Muscle layer of duodenum (tissue), 2 donors: ENCODE measurements around the gene TRPM2.

Source experiments
- H3K27ac ChIP-seq: one replicate; pipeline ENCODE4 v1.7.0; 2013; ENCODE audit warnings: mild to moderate bottlenecking, low read length
- H3K27me3 ChIP-seq: one replicate; pipeline ENCODE4 v1.7.0; 2013; ENCODE audit warnings: low read depth, mild to moderate bottlenecking, control low read depth, low read length
- H3K36me3 ChIP-seq, 2 donors: one replicate each; pipeline ENCODE4 v1.7.0; 2013; ENCODE audit warnings: low read length in 2 of 2, control low read depth in 1 of 2, mild to moderate bottlenecking in 1 of 2; ENCODE audit not compliant: insufficient read depth in 2 of 2, control insufficient read depth in 1 of 2
- H3K4me1 ChIP-seq, 2 donors: one replicate each; pipeline ENCODE4 v1.7.0; 2013; ENCODE audit warnings: low read length in 2 of 2, mild to moderate bottlenecking in 2 of 2, control low read depth in 1 of 2, moderate library complexity in 1 of 2; ENCODE audit not compliant: insufficient read depth in 2 of 2, control insufficient read depth in 1 of 2
- H3K4me3 ChIP-seq, 2 donors: one replicate each; pipeline ENCODE4 v1.7.0; 2013; ENCODE audit warnings: low read length in 2 of 2, low read depth in 1 of 2, mild to moderate bottlenecking in 1 of 2
- H3K9me3 ChIP-seq, 2 donors: one replicate each; pipeline ENCODE4 v1.7.0; 2013; ENCODE audit warnings: low read length in 2 of 2, control low read depth in 1 of 2, mild to moderate bottlenecking in 1 of 2; ENCODE audit not compliant: control insufficient read depth in 1 of 2
- donor health status: healthy.

Gene TRPM2

DNA sequence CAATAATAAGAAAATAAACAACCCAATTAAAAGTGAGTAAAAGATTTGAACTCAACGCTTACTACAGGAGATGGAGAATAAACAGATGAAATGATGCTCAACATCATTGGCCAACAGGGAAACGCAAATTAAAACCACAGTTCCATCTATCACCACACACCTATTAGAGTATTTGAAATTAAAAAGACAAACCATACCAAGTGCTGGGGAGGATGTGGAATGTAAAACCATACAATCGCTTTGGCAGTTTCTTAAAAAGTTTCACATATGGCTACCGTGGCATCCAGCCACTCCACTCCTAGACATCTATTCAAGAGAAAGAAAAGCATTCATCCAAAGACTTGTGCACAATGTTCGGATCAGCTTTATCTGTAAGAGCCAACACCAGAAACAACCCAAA, 100.6 kb downstream of the TRPM2 start:
- Histone ChIP-seq H3K27ac (no peak overlapping the region), H3K4me1 (peaks cover 0 to 13% of the 10 kb centered on the region in 2 donors), H3K9me3 (no peaks in the 10 kb centered on the region), H3K27me3 (no peaks in the 10 kb centered on the region), H3K36me3 (peaks cover 0 to 3% of the 10 kb centered on the region in 2 donors), H3K4me3 (no peak overlapping the region)

- Histone ChIP-seq H3K36me3 (peaks cover 0 to 7% of the 10 kb centered on the region in 2 donors), H3K4me3 (peak within 1 kb of the TSS; percentile 60 to 79), H3K4me1 (peaks cover 0 to 13% of the 10 kb centered on the region in 2 donors), H3K27me3 (no peaks in the 10 kb centered on the region), H3K9me3 (no peaks in the 10 kb centered on the region), H3K27ac (no peak within 1 kb of the TSS)
These were observed 101.5 kb downstream of the TRPM2 start, which contains the start of gene LRRC3 for GRCh38 chr21:44454747-44455523. TSS of gene LRRC3 (plus strand) at chr21:44455510. CDS start at chr21:44456645, 1,135 bp downstream.

DNA sequence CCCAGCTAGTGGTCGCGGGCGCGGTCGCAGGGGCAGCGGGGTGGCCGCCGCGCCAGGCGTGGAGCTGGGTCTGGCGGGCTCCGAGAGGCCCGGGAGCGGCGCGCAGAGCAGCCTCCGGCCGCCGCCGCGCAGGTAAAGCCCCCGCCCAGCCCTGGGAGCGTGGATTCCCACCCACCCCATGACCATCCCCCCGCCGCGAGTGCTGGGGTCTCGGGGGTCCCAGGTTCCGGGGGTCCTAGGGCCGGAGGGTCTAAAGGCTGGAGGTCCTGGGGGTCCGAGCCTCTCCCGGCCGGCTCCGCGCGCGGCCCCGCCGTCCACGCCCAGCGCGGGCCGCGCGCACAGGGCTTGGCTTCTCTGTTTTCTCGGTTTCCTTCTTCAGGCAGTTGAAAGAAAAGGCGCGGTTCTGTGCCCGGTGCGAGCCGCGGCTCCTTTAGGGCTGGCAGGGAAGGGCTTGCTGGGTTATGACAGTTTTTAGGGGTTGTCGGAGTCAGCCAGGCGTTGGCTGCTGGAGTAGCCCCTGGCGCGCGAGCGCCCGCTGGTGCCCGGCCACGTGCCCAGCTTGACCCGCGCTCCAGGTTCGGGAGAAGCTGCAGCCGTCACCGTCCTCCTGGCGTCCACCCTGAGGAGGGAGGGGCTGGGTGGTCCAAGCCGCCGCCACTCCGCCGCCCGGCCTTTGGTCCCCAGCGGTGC, 102.2 kb downstream of the TRPM2 start:
- Histone ChIP-seq H3K4me3 (peak overlapping the region; percentile 60 to 79), H3K27me3 (no peaks in the 10 kb centered on the region), H3K9me3 (no peaks in the 10 kb centered on the region), H3K36me3 (peaks cover 0 to 7% of the 10 kb centered on the region in 2 donors), H3K27ac (no peak overlapping the region), H3K4me1 (peaks cover 0 to 13% of the 10 kb centered on the region in 2 donors)

GRCh38 chr21:44456214-44456914, 102.9 kb downstream of the TRPM2 start:
- no peaks in the 10 kb centered on the region for H3K27me3 ChIP-seq
- H3K9me3 ChIP-seq, result no peaks in the 10 kb centered on the region
- H3K4me1 ChIP-seq, result peaks cover 0 to 13% of the 10 kb centered on the region in 2 donors
- H3K27ac ChIP-seq, result no peak overlapping the region
- peaks cover 0 to 7% of the 10 kb centered on the region in 2 donors for H3K36me3 ChIP-seq
- H3K4me3 ChIP-seq, result peak overlapping the region; percentile 60 to 79

DNA sequence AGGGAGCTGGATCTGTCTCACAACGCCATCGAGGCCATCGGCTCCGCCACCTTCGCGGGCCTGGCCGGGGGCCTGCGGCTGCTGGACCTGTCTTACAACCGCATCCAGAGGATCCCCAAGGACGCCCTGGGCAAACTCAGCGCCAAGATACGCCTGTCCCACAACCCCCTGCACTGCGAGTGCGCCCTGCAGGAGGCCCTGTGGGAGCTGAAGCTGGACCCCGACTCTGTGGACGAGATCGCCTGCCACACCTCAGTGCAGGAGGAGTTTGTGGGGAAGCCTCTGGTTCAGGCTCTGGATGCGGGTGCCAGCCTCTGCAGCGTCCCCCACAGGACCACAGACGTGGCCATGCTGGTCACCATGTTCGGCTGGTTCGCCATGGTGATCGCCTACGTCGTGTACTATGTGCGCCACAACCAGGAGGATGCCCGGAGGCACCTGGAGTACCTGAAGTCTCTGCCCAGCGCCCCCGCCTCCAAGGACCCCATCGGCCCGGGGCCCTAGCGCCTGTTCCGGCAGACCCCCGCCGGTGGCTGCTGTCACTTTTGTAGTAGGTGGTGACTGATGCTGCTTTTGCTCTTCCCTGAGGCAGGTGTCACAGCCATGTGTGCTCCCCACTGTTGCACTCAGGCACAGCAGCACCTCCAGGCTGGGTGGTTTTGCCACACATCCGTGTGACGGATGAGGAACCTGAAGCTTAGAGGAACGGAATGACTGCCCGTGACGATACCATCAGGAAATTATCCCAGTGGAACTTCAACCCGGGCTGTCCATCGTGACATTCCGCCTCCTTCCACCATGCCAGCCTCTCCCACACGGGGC, 103.7 kb downstream of the TRPM2 start:
- H3K36me3 ChIP-seq, result peaks cover 0 to 7% of the 10 kb centered on the region in 2 donors
- peaks cover 0 to 13% of the 10 kb centered on the region in 2 donors for H3K4me1 ChIP-seq
- no peak overlapping the region for H3K4me3 ChIP-seq

DNA sequence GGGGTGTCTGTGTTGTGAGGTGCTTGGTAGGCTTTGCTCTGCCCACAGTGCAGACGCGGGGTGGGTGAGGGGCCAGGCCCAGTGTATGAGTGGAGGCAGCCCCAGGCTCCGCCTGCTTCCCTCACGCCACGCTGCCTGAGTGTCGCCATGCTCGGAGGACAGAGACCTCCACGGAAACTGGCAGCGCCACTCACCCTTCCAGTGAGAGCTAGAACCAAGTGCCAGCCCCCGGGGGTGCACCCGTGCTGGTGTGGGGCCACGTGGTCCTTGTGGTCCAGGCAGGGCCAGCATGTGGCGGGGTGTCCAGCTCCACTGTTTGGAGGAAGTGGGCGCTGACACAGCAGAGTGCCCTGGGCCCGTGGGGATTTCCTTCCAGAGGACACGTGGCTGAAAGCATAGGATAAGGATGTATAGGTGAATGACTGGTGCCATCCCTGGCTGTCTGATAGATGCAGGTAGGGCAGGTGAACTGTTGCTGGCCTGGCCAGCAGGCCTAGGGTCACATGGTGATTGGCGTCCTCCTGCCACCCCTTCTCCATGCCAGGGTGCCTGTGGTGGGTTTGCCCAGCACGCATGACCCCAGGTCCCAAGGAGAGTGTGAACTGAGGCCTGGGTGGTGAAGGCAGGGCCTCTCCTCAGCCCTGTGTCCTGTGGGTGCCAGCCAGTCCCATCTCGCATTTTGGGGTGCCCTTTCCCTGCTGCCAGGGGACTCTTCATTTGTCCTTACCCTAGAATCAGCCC, 105.7 kb downstream of the TRPM2 start:
- no peaks in the 10 kb centered on the region for H3K9me3 ChIP-seq
- H3K36me3 ChIP-seq, result peaks cover 0 to 7% of the 10 kb centered on the region in 2 donors
- peaks cover 0 to 13% of the 10 kb centered on the region in 2 donors for H3K4me1 ChIP-seq
- no peaks in the 10 kb centered on the region for H3K27me3 ChIP-seq
- H3K4me3 ChIP-seq, result no peak overlapping the region
- no peak overlapping the region for H3K27ac ChIP-seq

More for the DNA sequence above, 103.7 kb downstream of the TRPM2 start:
- no peaks in the 10 kb centered on the region for H3K27me3 ChIP-seq
- H3K9me3 ChIP-seq, result no peaks in the 10 kb centered on the region
- H3K27ac ChIP-seq, result no peak overlapping the region

GRCh38 chr21:44459712-44460440, 106.5 kb downstream of the TRPM2 start:
- peaks cover 0 to 7% of the 10 kb centered on the region in 2 donors for H3K36me3 ChIP-seq
- no peak overlapping the region for H3K27ac ChIP-seq
- peaks cover 0 to 12% of the 10 kb centered on the region in 2 donors for H3K4me1 ChIP-seq
- no peak overlapping the region for H3K4me3 ChIP-seq
- H3K9me3 ChIP-seq, result no peaks in the 10 kb centered on the region
- H3K27me3 ChIP-seq, result no peaks in the 10 kb centered on the region

DNA sequence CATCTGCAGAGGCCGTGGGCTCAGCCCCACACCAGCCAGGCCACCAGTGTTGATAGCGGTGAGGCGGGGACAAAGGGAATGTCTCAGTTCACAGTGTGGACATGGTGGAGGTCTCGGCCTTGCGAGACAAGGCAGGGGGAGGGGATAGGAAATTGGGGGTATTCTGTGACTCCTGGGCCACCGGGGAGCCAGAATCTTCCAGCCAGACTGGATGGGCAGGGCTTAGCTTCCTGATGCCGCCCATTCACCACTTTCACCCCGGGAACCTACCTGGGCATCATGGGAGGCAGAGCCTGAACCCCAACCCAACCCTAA, 107.0 kb downstream of the TRPM2 start:
- Histone ChIP-seq H3K4me3 (no peak overlapping the region), H3K4me1 (peaks cover 0 to 10% of the 10 kb centered on the region in 2 donors), H3K36me3 (peaks cover 0 to 7% of the 10 kb centered on the region in 2 donors), H3K9me3 (no peaks in the 10 kb centered on the region), H3K27ac (no peak overlapping the region), H3K27me3 (no peaks in the 10 kb centered on the region)

DNA sequence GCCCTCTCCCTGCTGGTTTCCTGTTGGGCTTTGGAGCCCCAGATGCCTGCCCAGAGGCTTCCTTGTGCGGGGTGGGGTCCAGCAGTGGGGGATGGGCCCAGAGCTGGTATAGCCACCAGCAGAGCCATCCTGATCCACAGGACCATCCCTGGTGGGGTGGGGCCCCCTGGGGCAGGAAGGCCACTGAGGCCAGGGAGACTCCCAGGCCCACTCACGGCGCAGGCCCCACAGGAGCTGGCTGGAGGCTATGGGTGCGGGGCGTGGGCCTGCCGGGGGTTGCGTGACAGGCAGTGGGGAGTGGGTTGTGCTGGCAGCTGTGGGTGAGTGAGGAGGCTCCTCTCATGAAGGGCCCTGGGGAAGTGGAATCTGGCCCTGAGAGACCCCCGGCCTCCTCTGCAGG, 107.6 kb downstream of the TRPM2 start:
- Histone ChIP-seq H3K36me3 (peaks cover 0 to 7% of the 10 kb centered on the region in 2 donors), H3K4me1 (peaks cover 0 to 8% of the 10 kb centered on the region in 2 donors), H3K4me3 (no peak overlapping the region), H3K27ac (no peak overlapping the region), H3K9me3 (no peaks in the 10 kb centered on the region), H3K27me3 (no peaks in the 10 kb centered on the region)
